ENCODE measurements around the gene TTC23L. TPM values are rescaled to one million over a fixed set of nuclear protein-coding genes. Genes with fewer than 3 reads are reported as not detected.

TTC23L gene
- total RNA-seq, 2 donors from 2014 or later, result 2.4 to 2.7 TPM

- DNase-seq (ENCODE audit: low spot score), result no peak
- Histone ChIP-seq H3K27me3 (replicated peaks; ENCODE audit: insufficient read depth) (no peaks in the 10 kb centered on the region), H3K4me1 (replicated peaks) (no peaks in the 10 kb centered on the region), H3K36me3 (peaks cover 0 to 4% of the 10 kb centered on the region in 2 donors), H3K27ac (no peak overlapping the region), H3K4me3 (no peak overlapping the region), H3K9me3 (no peaks in the 10 kb centered on the region)
- TF ChIP-seq CTCF (IDR thresholded peaks at IDR 0.05) (no peak), POLR2A (IDR thresholded peaks at IDR 0.05) (no peak), POLR2AphosphoS5 (IDR thresholded peaks at IDR 0.05) (no peak)
- 63% methylated on average over 3 of the region's 3 CpGs for WGBS
- intact Hi-C loops (cut with DNase I), result no loop called here
These were observed 28.1 kb downstream of the TTC23L start for GRCh38 chr5:34866989-34867471.

GRCh38 chr5:34867660-34868059 lies 28.7 kb downstream of the TTC23L start:
- intact Hi-C loops (cut with DNase I), result no loop called here
- Histone ChIP-seq H3K4me1 (replicated peaks) (no peaks in the 10 kb centered on the region), H3K9me3 (no peaks in the 10 kb centered on the region), H3K27ac (no peak overlapping the region), H3K4me3 (no peak overlapping the region), H3K27me3 (replicated peaks; ENCODE audit: insufficient read depth) (no peaks in the 10 kb centered on the region), H3K36me3 (peaks cover 0 to 4% of the 10 kb centered on the region in 2 donors)
- TF ChIP-seq POLR2AphosphoS5 (IDR thresholded peaks at IDR 0.05) (no peak), CTCF (IDR thresholded peaks at IDR 0.05) (no peak), POLR2A (IDR thresholded peaks at IDR 0.05) (no peak)
- 94% methylated on average over 3 of the region's 3 CpGs for WGBS
- no peak for DNase-seq (ENCODE audit: low spot score)

- no peaks in the 10 kb centered on the region for H3K9me3 ChIP-seq
- peaks cover 0 to 4% of the 10 kb centered on the region in 2 donors for H3K36me3 ChIP-seq
- no peak overlapping the region for H3K4me3 ChIP-seq
- no peak for TF ChIP-seq POLR2A (IDR thresholded peaks at IDR 0.05)
- no peak for TF ChIP-seq CTCF (IDR thresholded peaks at IDR 0.05)
- TF ChIP-seq POLR2AphosphoS5 (IDR thresholded peaks at IDR 0.05), result no peak
- intact Hi-C loops (cut with DNase I), result no loop called here
- no peak for DNase-seq (ENCODE audit: low spot score)
- H3K27me3 ChIP-seq (replicated peaks; ENCODE audit: insufficient read depth), result no peaks in the 10 kb centered on the region
- WGBS, result 100% methylated on average over 1 of the region's 1 CpG
- no peak overlapping the region for H3K27ac ChIP-seq
- no peaks in the 10 kb centered on the region for H3K4me1 ChIP-seq (replicated peaks)
These were observed 29.8 kb downstream of the TTC23L start for GRCh38 chr5:34868791-34869190.

GRCh38 chr5:34869256-34869655 lies 30.3 kb downstream of the TTC23L start:
- Histone ChIP-seq H3K4me3 (no peak overlapping the region), H3K4me1 (replicated peaks) (no peaks in the 10 kb centered on the region), H3K9me3 (no peaks in the 10 kb centered on the region), H3K27me3 (replicated peaks; ENCODE audit: insufficient read depth) (no peaks in the 10 kb centered on the region), H3K27ac (no peak overlapping the region), H3K36me3 (peaks cover 0 to 4% of the 10 kb centered on the region in 2 donors)
- 100% methylated on average over 1 of the region's 1 CpG for WGBS
- intact Hi-C loops (cut with DNase I), result no loop called here
- DNase-seq (ENCODE audit: low spot score), result no peak
- TF ChIP-seq CTCF (IDR thresholded peaks at IDR 0.05) (no peak), POLR2A (IDR thresholded peaks at IDR 0.05) (no peak), POLR2AphosphoS5 (IDR thresholded peaks at IDR 0.05) (no peak)

- 95% methylated on average over 2 of the region's 2 CpGs for WGBS
- no peaks in the 10 kb centered on the region for H3K4me1 ChIP-seq (replicated peaks)
These were observed 31.4 kb downstream of the TTC23L start for GRCh38 chr5:34870382-34870781.

More at GRCh38 chr5:34870382-34870781, 31.4 kb downstream of the TTC23L start:
- no peaks in the 10 kb centered on the region for H3K9me3 ChIP-seq
- TF ChIP-seq POLR2A (IDR thresholded peaks at IDR 0.05) (no peak), POLR2AphosphoS5 (IDR thresholded peaks at IDR 0.05) (no peak), CTCF (IDR thresholded peaks at IDR 0.05) (no peak)
- H3K27me3 ChIP-seq (replicated peaks; ENCODE audit: insufficient read depth), result no peaks in the 10 kb centered on the region
- intact Hi-C loops (cut with DNase I), result no loop called here
- DNase-seq (ENCODE audit: low spot score), result no peak
- no peak overlapping the region for H3K27ac ChIP-seq
- no peak overlapping the region for H3K4me3 ChIP-seq
- no peaks in the 10 kb centered on the region for H3K36me3 ChIP-seq

Data from prostate gland (tissue), 2 donors.